SK-N-DZ (cell line): ENCODE results near the gene FHAD1.
"Not testable (repeated sequence)": the region's sequence is repeated elsewhere in the genome, so short reads cannot be mapped to it uniquely, and the experiment has no call there.

ENCODE experiments used
- DNase-seq: peaks from one replicate; pipeline ENCODE4 v3.0.0-alpha.2; 2015; ENCODE audit warnings: low spot score

Gene FHAD1

DNA sequence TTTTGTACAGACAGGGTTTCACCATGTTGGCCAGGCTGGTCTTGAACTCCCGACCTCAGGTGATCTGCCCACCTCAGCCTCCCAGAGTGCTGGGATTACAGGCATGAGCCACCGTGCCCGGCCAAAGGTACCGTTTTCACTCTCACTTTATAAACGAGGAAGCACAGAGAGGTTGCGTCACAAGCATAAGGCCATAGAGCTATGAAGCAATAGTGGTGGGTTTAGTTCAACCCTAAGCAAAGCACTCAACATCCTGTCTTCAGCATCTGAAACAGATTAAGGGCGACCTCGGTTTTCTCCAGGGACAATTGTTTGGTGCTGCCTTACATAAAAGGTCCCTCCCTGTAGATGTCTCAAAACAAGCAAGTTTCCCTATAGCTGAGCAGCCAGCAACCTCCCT is 187.7 kb downstream of the FHAD1 start:
- not testable (repeated sequence) for DNase-seq

- DNase-seq = no peak
These were observed 188.4 kb downstream of the FHAD1 start for GRCh38 chr1:15435239-15436077.

DNA sequence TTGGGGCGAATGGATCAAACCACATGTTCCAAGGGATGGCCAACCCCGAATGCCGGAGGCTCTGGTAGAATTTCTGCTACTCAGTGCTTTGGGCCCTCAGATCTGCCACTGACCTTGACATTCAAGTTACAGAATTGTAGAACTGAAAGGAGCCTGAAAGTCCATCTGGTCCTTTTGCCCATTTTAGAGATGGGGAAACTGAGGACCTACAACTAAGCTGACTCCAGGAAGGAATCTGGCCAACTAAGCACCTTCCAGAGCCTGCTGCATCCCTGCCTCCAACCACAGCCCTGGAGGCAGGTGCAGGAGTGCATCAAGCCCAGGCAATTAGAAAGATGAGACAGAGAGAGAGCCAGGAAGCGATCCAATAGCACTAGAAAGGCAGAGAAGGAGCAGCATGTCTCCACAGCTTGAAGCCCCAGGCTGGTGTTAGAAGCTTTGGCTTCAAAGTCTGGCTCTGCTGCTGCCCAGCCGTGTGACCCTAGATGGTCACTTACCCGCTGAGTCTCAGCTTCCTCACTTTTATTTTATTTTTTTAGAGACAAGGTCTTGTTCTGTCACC is 189.9 kb downstream of the FHAD1 start:
- DNase-seq = no peak

DNA sequence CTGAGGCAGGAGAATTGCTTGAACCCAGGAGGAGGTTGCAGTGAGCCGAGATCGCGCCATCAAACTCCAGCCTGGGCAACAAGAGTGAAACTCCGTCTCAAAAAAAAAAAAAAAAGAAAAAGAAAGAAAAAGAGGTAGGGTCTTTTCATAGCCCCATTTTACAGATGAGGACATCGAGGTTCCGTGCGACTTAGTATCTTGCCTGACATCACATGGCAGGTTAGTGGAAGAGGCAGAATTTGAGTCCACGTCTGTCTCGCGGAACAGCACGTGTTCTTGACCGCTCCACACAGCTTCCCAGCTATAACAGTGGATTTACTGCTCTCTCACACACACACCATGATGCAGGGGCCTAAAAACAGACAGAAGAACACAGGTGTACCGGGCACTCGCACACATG is 192.3 kb downstream of the FHAD1 start:
- DNase-seq = no peak

DNA sequence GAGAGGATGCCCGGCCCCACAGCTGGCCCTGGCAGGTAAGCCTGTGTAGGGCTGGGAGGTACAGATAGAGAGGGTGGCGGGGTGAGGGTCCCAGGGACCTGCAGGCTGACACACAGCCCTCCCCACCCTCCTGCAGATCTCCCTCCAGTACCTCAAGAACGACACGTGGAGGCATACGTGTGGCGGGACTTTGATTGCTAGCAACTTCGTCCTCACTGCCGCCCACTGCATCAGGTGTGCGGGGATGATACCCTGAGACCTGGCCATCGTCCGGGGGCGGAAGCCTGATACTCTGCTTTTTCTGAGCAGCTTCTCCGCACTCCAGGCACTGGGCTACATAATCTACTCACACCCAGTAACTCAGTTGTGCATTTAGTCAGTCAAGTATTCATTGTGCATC is 193.3 kb downstream of the FHAD1 start:
- no peak for DNase-seq

DNA sequence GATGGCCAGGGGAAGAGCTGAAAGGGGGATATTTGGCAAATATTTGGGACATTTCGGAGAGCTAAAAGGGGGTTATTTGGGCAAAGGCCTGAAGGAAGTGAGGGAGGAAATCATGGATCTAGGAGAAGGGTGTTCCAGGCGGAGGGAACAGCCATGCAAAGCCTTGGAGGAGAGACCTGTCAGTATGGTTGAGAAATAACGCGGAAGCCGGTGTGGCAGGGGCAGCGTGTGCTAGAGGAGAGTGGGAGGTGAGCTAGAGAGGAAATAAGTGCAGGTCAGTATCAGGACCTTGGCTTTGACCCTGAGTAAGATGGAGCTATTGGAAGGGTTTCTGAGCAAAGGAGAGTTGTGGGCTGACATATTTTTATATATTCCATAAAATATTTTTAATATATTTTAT is 194.2 kb downstream of the FHAD1 start:
- DNase-seq = no peak

- DNase-seq = no peak
These were observed 195.1 kb downstream of the FHAD1 start for GRCh38 chr1:15442119-15442518.

GRCh38 chr1:15442759-15443158 is 195.7 kb downstream of the FHAD1 start:
- DNase-seq = no peak

- DNase-seq = no peak
These were observed 196.3 kb downstream of the FHAD1 start for GRCh38 chr1:15443281-15443680.

GRCh38 chr1:15444468-15445389 is 197.7 kb downstream of the FHAD1 start:
- peak; percentile 86 for DNase-seq

- DNase-seq = no peak
These were observed 198.5 kb downstream of the FHAD1 start for GRCh38 chr1:15445390-15446122.

DNA sequence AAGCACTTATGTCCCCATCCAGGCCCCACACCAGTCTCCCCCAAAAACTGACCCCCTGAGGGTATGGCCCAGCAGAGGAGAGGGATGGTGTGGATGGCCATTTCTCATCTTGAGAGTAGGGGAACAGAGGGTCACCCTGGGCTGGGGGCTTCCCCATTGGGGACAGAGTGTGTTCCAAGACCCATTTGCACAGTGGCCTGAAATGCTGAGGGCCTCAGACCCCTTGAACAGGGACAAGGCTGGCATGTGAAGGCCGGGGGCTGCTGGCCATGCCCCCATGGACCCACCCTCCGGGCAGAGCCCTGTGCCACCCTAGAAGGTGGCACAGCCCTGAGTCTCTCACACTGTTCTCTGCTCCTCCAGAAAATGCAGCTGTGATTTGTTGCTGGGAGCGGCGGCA is 199.2 kb downstream of the FHAD1 start:
- no peak for DNase-seq
